PC-3 (cell line): ENCODE data around the gene FDXACB1. TPM values are rescaled to one million over a fixed set of nuclear protein-coding genes. Genes with fewer than 3 reads are reported as not detected.

Experiments
- ATAC-seq: fragments of 200-7000 bp; cut with Tn5 transposase; 2 replicates; pipeline ENCODE4 v1.9.1; 2020; ENCODE audit warnings: mild to moderate bottlenecking, moderate library complexity
- BruUV-seq: library from RNA; stranded (reverse); fragments of 400-500 nt; replicated peaks from 2 replicates; lab custom pipeline; 2021; lab: Mats Ljungman, UMichigan
- CTCF ChIA-PET: fragments of 300-600 bp; sonication (Branson Sonifier 250); formaldehyde crosslinking; loops from one replicate; lab custom pipeline; 2022; ENCODE audit warnings: antibody characterized with exemption; lab: Charles Lee
- POLR2A ChIA-PET: fragments of 300-600 bp; sonication (Branson Sonifier 250); formaldehyde crosslinking; loops from one replicate; lab custom pipeline; 2022; ENCODE audit warnings: antibody characterized with exemption; ENCODE audit not compliant: unreplicated experiment; lab: Charles Lee
- DNase-seq: peaks from one replicate; pipeline ENCODE4 v3.0.0-alpha.2; 2015
- H2AFZ ChIP-seq: fragments of 300-600 bp; sonication (generic); 2 replicates; pipeline ENCODE4 v1.6.0; 2016; ENCODE audit warnings: antibody characterized with exemption, low read length
- H3F3A ChIP-seq: fragments of 300-600 bp; sonication (generic); one replicate; pipeline ENCODE4 v1.6.0; 2017; ENCODE audit warnings: antibody characterized with exemption, low read length, control low read depth, mild to moderate bottlenecking; ENCODE audit not compliant: unreplicated experiment
- H3K27ac ChIP-seq: fragments of 300-600 bp; sonication (generic); 2 replicates; pipeline ENCODE4 v1.5.1; 2016; ENCODE audit warnings: mild to moderate bottlenecking, low read length
- H3K27me3 ChIP-seq: fragments of 300-600 bp; sonication (generic); 2 replicates; pipeline ENCODE4 v1.6.1; 2016; ENCODE audit warnings: low read length, mixed read lengths
- H3K36me3 ChIP-seq: fragments of 300-600 bp; sonication (generic); 2 replicates; pipeline ENCODE4 v1.6.1; 2016; ENCODE audit warnings: low read depth, mixed run types, low read length, mixed read lengths
- H3K4me1 ChIP-seq: fragments of 300-600 bp; sonication (generic); 2 replicates; pipeline ENCODE4 v1.5.1; 2016; ENCODE audit warnings: low read length; ENCODE audit not compliant: insufficient read depth
- H3K4me2 ChIP-seq: fragments of 300-600 bp; sonication (generic); 2 replicates; pipeline ENCODE4 v1.6.0; 2016; ENCODE audit warnings: low read length
- H3K4me3 ChIP-seq: fragments of 300-600 bp; sonication (generic); 2 replicates; pipeline ENCODE4 v1.5.1; 2016; ENCODE audit warnings: mild to moderate bottlenecking, low read length, mixed read lengths
- H3K79me2 ChIP-seq: fragments of 300-600 bp; sonication (generic); 2 replicates; pipeline ENCODE4 v1.6.1; 2017; ENCODE audit warnings: low read length, mixed read lengths
- H3K9ac ChIP-seq: fragments of 300-600 bp; sonication (generic); 2 replicates; pipeline ENCODE4 v1.6.0; 2016; ENCODE audit warnings: mild to moderate bottlenecking, low read length
- H3K9me2 ChIP-seq: fragments of 300-600 bp; sonication (generic); replicated peaks from 2 replicates; pipeline ENCODE4 v1.6.1; 2016; ENCODE audit warnings: mixed run types, low read length, mixed read lengths
- H3K9me3 ChIP-seq: fragments of 300-600 bp; sonication (generic); 2 replicates; pipeline ENCODE4 v1.6.1; 2016; ENCODE audit warnings: low read length, mixed read lengths
- H4K20me1 ChIP-seq: fragments of 300-600 bp; sonication (generic); 2 replicates; pipeline ENCODE4 v1.6.1; 2016; ENCODE audit warnings: low read length, mixed read lengths
- EZH2 ChIP-seq: fragments of 300-600 bp; sonication (generic); IDR thresholded peaks from one replicate; pipeline ENCODE4 v1.6.1; 2017; ENCODE audit warnings: antibody characterized with exemption, mild to moderate bottlenecking, low read length; ENCODE audit not compliant: unreplicated experiment
- EZH2phosphoT487 ChIP-seq: fragments of 300-600 bp; sonication (generic); IDR thresholded peaks from 2 replicates; pipeline ENCODE4 v1.6.1; 2018; ENCODE audit warnings: mild to moderate bottlenecking, antibody characterized with exemption, low read length, borderline replicate concordance
- intact Hi-C: fragments of 100-400 bp; cut with micrococcal nuclease; formaldehyde crosslinking; loops from 2 replicates; pipeline ENCODE4 v1.9.0; 2023
- total RNA-seq: library from RNA; depleted of rRNA; stranded (reverse); fragments of >200 nt; gene quantifications from 2 replicates; pipeline ENCODE4 v1.2.3, GENCODE V29; 2014
- TF ChIP-seq, protein P1 (sequence below): fragments of 300-600 bp; sonication (generic); conservative IDR thresholded peaks from 2 replicates; pipeline ENCODE4 v1.5.1; 2017; ENCODE audit warnings: antibody characterized with exemption, low read depth, mild to moderate bottlenecking, low read length

FDXACB1 gene
- total RNA-seq, 1 experiment from 2014 or later = 3.0 TPM

DNA sequence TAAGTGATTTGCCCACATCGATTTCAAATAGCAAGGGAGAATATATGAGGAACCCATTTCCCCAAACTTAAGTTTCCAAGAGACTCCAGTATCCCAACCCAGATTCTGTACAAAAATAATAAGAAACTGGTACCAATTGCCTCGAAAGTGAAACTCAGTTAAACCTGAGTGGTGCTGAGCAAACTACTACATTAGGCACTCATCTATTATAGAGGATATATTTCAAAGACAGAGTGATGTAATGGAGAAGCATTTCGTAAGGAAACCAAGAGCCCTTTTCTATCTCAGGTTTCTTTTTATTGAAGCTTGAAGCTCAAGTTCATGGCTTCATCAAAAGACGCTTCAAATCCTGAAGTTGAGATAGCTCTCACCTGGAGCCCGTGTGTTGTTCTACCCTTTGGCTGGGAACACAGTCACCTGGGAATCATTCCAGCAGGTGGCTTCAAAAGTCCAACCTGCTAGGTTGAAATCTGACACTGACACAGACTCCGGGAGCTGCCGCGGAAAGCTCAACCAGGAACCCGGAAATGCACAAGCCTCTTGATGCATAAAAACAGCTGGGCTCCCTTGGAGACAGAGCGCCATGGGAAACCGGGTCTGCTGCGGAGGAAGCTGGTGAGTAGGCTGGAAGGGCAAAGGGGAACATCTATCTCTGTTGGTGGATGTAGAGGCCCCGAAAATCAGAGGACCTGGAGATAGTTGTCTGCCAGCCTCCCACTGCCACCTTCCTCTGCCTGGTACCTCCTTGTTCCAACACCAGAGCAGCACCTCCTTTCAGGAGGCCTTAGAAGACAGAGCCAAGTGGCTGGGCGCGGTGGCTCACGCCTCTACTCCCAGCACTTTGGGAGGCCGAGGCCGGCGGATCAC, 39.7 kb upstream of the FDXACB1 start, which contains the start of gene C11orf52:
Gene C11orf52 (plus strand): TSS at position 524 of the 867 bp plus-strand sequence. CDS start 60 bp downstream, at position 584.
- Histone ChIP-seq H3K9me2 (no peaks in the 10 kb centered on the region), H4K20me1 (no peaks in the 10 kb centered on the region), H3K4me3 (peak within 1 kb of the TSS; percentile 54), H3K27ac (peak within 1 kb of the TSS; percentile 1; the same call in 1 of the 2 replicates), H3K9me3 (no peaks in the 10 kb centered on the region), H2AFZ (peak within 1 kb of the TSS; percentile 73), H3K27me3 (no peaks in the 10 kb centered on the region), H3K36me3 (no peaks in the 10 kb centered on the region), H3F3A (no peaks in the 10 kb centered on the region), H3K4me2 (peak within 1 kb of the TSS; percentile 76), H3K4me1 (peaks cover 28% of the 10 kb centered on the region), H3K79me2 (no peaks in the 10 kb centered on the region), H3K9ac (no peak within 1 kb of the TSS; the same call in 1 of the 2 replicates)
- ChIA-PET CTCF (interaction anchor here (0.6 to 1.0 kb wide), 3 partner anchors 8 to 46 kb away, joined by 3 to 5 read pairs (median 4); no protein-coding TSS in a partner anchor), POLR2A (interaction anchor here (0.6 to 0.8 kb wide), 3 partner anchors 65 to 184 kb away, joined by 3 to 7 read pairs (median 4); no protein-coding TSS in a partner anchor)
- TF ChIP-seq, protein P1, sequence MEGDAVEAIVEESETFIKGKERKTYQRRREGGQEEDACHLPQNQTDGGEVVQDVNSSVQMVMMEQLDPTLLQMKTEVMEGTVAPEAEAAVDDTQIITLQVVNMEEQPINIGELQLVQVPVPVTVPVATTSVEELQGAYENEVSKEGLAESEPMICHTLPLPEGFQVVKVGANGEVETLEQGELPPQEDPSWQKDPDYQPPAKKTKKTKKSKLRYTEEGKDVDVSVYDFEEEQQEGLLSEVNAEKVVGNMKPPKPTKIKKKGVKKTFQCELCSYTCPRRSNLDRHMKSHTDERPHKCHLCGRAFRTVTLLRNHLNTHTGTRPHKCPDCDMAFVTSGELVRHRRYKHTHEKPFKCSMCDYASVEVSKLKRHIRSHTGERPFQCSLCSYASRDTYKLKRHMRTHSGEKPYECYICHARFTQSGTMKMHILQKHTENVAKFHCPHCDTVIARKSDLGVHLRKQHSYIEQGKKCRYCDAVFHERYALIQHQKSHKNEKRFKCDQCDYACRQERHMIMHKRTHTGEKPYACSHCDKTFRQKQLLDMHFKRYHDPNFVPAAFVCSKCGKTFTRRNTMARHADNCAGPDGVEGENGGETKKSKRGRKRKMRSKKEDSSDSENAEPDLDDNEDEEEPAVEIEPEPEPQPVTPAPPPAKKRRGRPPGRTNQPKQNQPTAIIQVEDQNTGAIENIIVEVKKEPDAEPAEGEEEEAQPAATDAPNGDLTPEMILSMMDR = peak; percentile 20; the same call in 1 of the 2 replicates
- no peak for TF ChIP-seq EZH2phosphoT487
- intact Hi-C loops = no loop called here
- BruUV-seq = TSS peak; percentile 72
- ATAC-seq = peak; percentile 96
- DNase-seq = peak; percentile 97

GRCh38 chr11:111917788-111918187, 38.8 kb upstream of the FDXACB1 start:
- Histone ChIP-seq H3K27me3 (no peaks in the 10 kb centered on the region), H3K79me2 (no peaks in the 10 kb centered on the region), H4K20me1 (no peaks in the 10 kb centered on the region), H3K4me3 (no peak overlapping the region), H3K9ac (no peak overlapping the region), H3K4me2 (peak overlapping the region; percentile 76; the same call in 1 of the 2 replicates), H3K36me3 (no peaks in the 10 kb centered on the region), H2AFZ (no peak overlapping the region), H3K27ac (no peak overlapping the region), H3K9me2 (no peaks in the 10 kb centered on the region), H3F3A (no peaks in the 10 kb centered on the region), H3K9me3 (no peaks in the 10 kb centered on the region), H3K4me1 (peaks cover 19% of the 10 kb centered on the region)
- POLR2A ChIA-PET = no interaction called here
- ATAC-seq (no peak), DNase-seq (no peak)
- intact Hi-C loops = no loop called here
- BruUV-seq = no TSS peak
- TF ChIP-seq EZH2phosphoT487 = no peak
- TF ChIP-seq, protein P1 = no peak
- TF ChIP-seq EZH2 = no peak
- CTCF ChIA-PET = no interaction called here
